Measurements from ENCODE around the gene NAPB. TPM values are rescaled to one million over a fixed set of nuclear protein-coding genes. Genes with fewer than 3 reads are reported as not detected.

NAPB gene
- total RNA-seq, 1 experiment from 2014 or later, result 5.8 TPM

- Histone ChIP-seq H3K27ac (ENCODE audit: low read length) (no peak overlapping the region), H3K4me1 (ENCODE audit: control insufficient read depth, insufficient read depth, low read length) (no peaks in the 10 kb centered on the region), H3K9me3 (ENCODE audit: control insufficient read depth, insufficient read depth, low read depth, low read length) (no peaks in the 10 kb centered on the region), H3K27me3 (ENCODE audit: control insufficient read depth, insufficient read depth, low read length) (no peaks in the 10 kb centered on the region), H3K4me3 (ENCODE audit: low read depth in 2 of 2, low read length in 2 of 2) (no peak overlapping the region), H3K36me3 (ENCODE audit: control insufficient read depth, insufficient read depth, low read length) (no peaks in the 10 kb centered on the region)
- ATAC-seq, result no peak
- BruUV-seq (replicated peaks), result no TSS peak
- TF ChIP-seq POLR2AphosphoS5 (IDR thresholded peaks at IDR 0.05; ENCODE audit: low read depth, low read length) (no peak), SIN3A (IDR thresholded peaks at IDR 0.05; ENCODE audit: borderline replicate concordance, insufficient read depth, low read depth, low read length) (no peak), TCF7L2 (IDR thresholded peaks at IDR 0.05; ENCODE audit: low read depth, low read length) (no peak), REST (IDR thresholded peaks at IDR 0.05; ENCODE audit: insufficient read depth in 1 of 2, low read depth in 2 of 2, low read length in 1 of 2) (no peak), CTCF (IDR thresholded peaks at IDR 0.05) (no peak)
- no peak for DNase-seq (ENCODE audit: low read depth, low spot score)
- in situ Hi-C loops (cut with HindIII; ENCODE audit: low pct_unique_long_range_greater_than_20kb, low sequenced_read_pairs) (no loop called here), intact Hi-C loops (cut with micrococcal nuclease; ENCODE audit: unreplicated experiment) (no loop called here)
- ChIA-PET CTCF (no interaction called here), POLR2A (no interaction called here)
Observed at GRCh38 chr20:23456873-23457272, 35.6 kb upstream of the NAPB start.

- TF ChIP-seq TCF7L2 (IDR thresholded peaks at IDR 0.05; ENCODE audit: low read depth, low read length) (no peak), REST (IDR thresholded peaks at IDR 0.05; ENCODE audit: insufficient read depth in 1 of 2, low read depth in 2 of 2, low read length in 1 of 2) (no peak), CTCF (IDR thresholded peaks at IDR 0.05) (no peak), SIN3A (IDR thresholded peaks at IDR 0.05; ENCODE audit: borderline replicate concordance, insufficient read depth, low read depth, low read length) (no peak), POLR2AphosphoS5 (IDR thresholded peaks at IDR 0.05; ENCODE audit: low read depth, low read length) (no peak)
Observed at GRCh38 chr20:23456409-23456808, 35.1 kb upstream of the NAPB start.

More at GRCh38 chr20:23456409-23456808, 35.1 kb upstream of the NAPB start:
- H3K27ac ChIP-seq (ENCODE audit: low read length), result no peak overlapping the region
- ATAC-seq (no peak), DNase-seq (ENCODE audit: low read depth, low spot score) (no peak)
- H3K4me1 ChIP-seq (ENCODE audit: control insufficient read depth, insufficient read depth, low read length), result no peaks in the 10 kb centered on the region
- H3K36me3 ChIP-seq (ENCODE audit: control insufficient read depth, insufficient read depth, low read length), result no peaks in the 10 kb centered on the region
- no peaks in the 10 kb centered on the region for H3K27me3 ChIP-seq (ENCODE audit: control insufficient read depth, insufficient read depth, low read length)
- CTCF ChIA-PET, result no interaction called here
- H3K9me3 ChIP-seq (ENCODE audit: control insufficient read depth, insufficient read depth, low read depth, low read length), result no peaks in the 10 kb centered on the region
- POLR2A ChIA-PET, result no interaction called here
- intact Hi-C loops (cut with micrococcal nuclease; ENCODE audit: unreplicated experiment) (no loop called here), in situ Hi-C loops (cut with HindIII; ENCODE audit: low pct_unique_long_range_greater_than_20kb, low sequenced_read_pairs) (no loop called here)
- BruUV-seq (replicated peaks), result no TSS peak
- H3K4me3 ChIP-seq (ENCODE audit: low read depth in 2 of 2, low read length in 2 of 2), result no peak overlapping the region
